HEK293 (cell line): ENCODE measurements around the gene SCAMP3.

Source experiments
- GLIS2 ChIP-seq: fragments of 450-650 bp; formaldehyde crosslinking; IDR thresholded peaks from 2 replicates; pipeline ENCODE4 v1.5.1; 2016; ENCODE audit warnings: missing biosample characterization, missing genetic modification characterization
- HOXA7 ChIP-seq: sonication (generic); formaldehyde crosslinking; IDR thresholded peaks from 2 replicates; pipeline ENCODE4 v1.8.1; 2022; ENCODE audit warnings: missing genetic modification reagents, borderline replicate concordance
- IKZF3 ChIP-seq: fragments of 450-650 bp; IDR thresholded peaks from 2 replicates; pipeline ENCODE4 v1.5.0; 2018; ENCODE audit warnings: missing biosample characterization, mild to moderate bottlenecking, missing genetic modification characterization, moderate library complexity
- KLF10 ChIP-seq: fragments of 450-650 bp; IDR thresholded peaks from 2 replicates; pipeline ENCODE4 v1.5.1; 2018; ENCODE audit warnings: missing biosample characterization, mild to moderate bottlenecking, missing genetic modification characterization
- KLF9 ChIP-seq: fragments of 450-650 bp; formaldehyde crosslinking; IDR thresholded peaks from 2 replicates; pipeline ENCODE4 v1.5.1; 2016; ENCODE audit warnings: missing biosample characterization, missing genetic modification characterization, low read depth
- SP2 ChIP-seq: fragments of 450-650 bp; formaldehyde crosslinking; IDR thresholded peaks from 2 replicates; pipeline ENCODE4 v1.5.1; 2016; ENCODE audit warnings: missing biosample characterization, missing genetic modification characterization
- SP3 ChIP-seq: fragments of 450-650 bp; formaldehyde crosslinking; IDR thresholded peaks from 2 replicates; pipeline ENCODE4 v1.5.1; 2016; ENCODE audit warnings: missing biosample characterization, missing genetic modification characterization
- TSHZ1 ChIP-seq: fragments of 450-650 bp; formaldehyde crosslinking; IDR thresholded peaks from 2 replicates; pipeline ENCODE4 v1.5.1; 2016; ENCODE audit warnings: missing biosample characterization, missing genetic modification characterization, borderline replicate concordance
- WT1 ChIP-seq: fragments of 450-650 bp; formaldehyde crosslinking; IDR thresholded peaks from 2 replicates; pipeline ENCODE4 v1.5.1; 2016; ENCODE audit warnings: missing biosample characterization, missing genetic modification characterization
- ZBTB17 ChIP-seq: fragments of 450-650 bp; formaldehyde crosslinking; IDR thresholded peaks from 2 replicates; pipeline ENCODE4 v1.5.1; 2016; ENCODE audit warnings: missing biosample characterization, missing genetic modification characterization
- ZBTB8A ChIP-seq: fragments of 450-650 bp; formaldehyde crosslinking; IDR thresholded peaks from 2 replicates; pipeline ENCODE4 v1.5.1; 2016; ENCODE audit warnings: missing biosample characterization, missing genetic modification characterization
- ZNF202 ChIP-seq: fragments of 450-650 bp; formaldehyde crosslinking; IDR thresholded peaks from 2 replicates; pipeline ENCODE4 v1.5.1; 2016; ENCODE audit warnings: missing biosample characterization, missing genetic modification characterization, borderline replicate concordance
- ZNF24 ChIP-seq: fragments of 450-650 bp; formaldehyde crosslinking; IDR thresholded peaks from 2 replicates; pipeline ENCODE4 v1.5.1; 2016; ENCODE audit warnings: missing biosample characterization, missing genetic modification characterization
- ZNF26 ChIP-seq: fragments of 450-650 bp; formaldehyde crosslinking; IDR thresholded peaks from 2 replicates; pipeline ENCODE4 v1.5.1; 2016; ENCODE audit warnings: missing biosample characterization, missing genetic modification characterization
- ZNF335 ChIP-seq: fragments of 450-650 bp; formaldehyde crosslinking; conservative IDR thresholded peaks from 2 replicates; pipeline ENCODE4 v1.5.1; 2016; ENCODE audit warnings: missing biosample characterization, missing genetic modification characterization
- ZNF549 ChIP-seq: fragments of 450-650 bp; IDR thresholded peaks from 2 replicates; pipeline ENCODE4 v1.5.1; 2018; ENCODE audit warnings: missing biosample characterization, missing genetic modification characterization, mild to moderate bottlenecking, inconsistent platforms, moderate library complexity
- ZNF560 ChIP-seq: fragments of 450-650 bp; formaldehyde crosslinking; IDR thresholded peaks from 2 replicates; pipeline ENCODE4 v1.5.1; 2017; ENCODE audit warnings: missing biosample characterization, missing genetic modification characterization, borderline replicate concordance
- ZNF561 ChIP-seq: fragments of 450-650 bp; IDR thresholded peaks from 2 replicates; pipeline ENCODE4 v1.5.1; 2018; ENCODE audit warnings: missing biosample characterization, missing genetic modification characterization, borderline replicate concordance
- ZNF580 ChIP-seq: fragments of 450-650 bp; formaldehyde crosslinking; IDR thresholded peaks from 2 replicates; pipeline ENCODE4 v1.5.1; 2016; ENCODE audit warnings: missing biosample characterization, missing genetic modification characterization
- ZNF610 ChIP-seq: fragments of 450-650 bp; formaldehyde crosslinking; IDR thresholded peaks from 2 replicates; pipeline ENCODE4 v1.5.1; 2016; ENCODE audit warnings: missing biosample characterization, missing genetic modification characterization, borderline replicate concordance
- ZNF664 ChIP-seq: fragments of 450-650 bp; formaldehyde crosslinking; IDR thresholded peaks from 2 replicates; pipeline ENCODE4 v1.5.1; 2016; ENCODE audit warnings: missing biosample characterization, missing genetic modification characterization
- ZNF768 ChIP-seq: fragments of 450-650 bp; formaldehyde crosslinking; IDR thresholded peaks from 2 replicates; pipeline ENCODE4 v1.5.1; 2018; ENCODE audit warnings: missing biosample characterization, mild to moderate bottlenecking, missing genetic modification characterization
- ZNF776 ChIP-seq: fragments of 450-650 bp; formaldehyde crosslinking; IDR thresholded peaks from 2 replicates; pipeline ENCODE4 v1.5.0; 2017; ENCODE audit warnings: missing biosample characterization, missing genetic modification characterization, borderline replicate concordance
- ZSCAN30 ChIP-seq: fragments of 450-650 bp; IDR thresholded peaks from 2 replicates; pipeline ENCODE4 v1.5.1; 2018; ENCODE audit warnings: missing biosample characterization, mild to moderate bottlenecking, missing genetic modification characterization, moderate library complexity
- TF ChIP-seq, protein P1 (sequence below): fragments of 450-650 bp; formaldehyde crosslinking; IDR thresholded peaks from 2 replicates; pipeline ENCODE4 v1.5.1; 2017; ENCODE audit warnings: missing biosample characterization, missing genetic modification characterization
- TF ChIP-seq, protein P2 (sequence below): fragments of 450-650 bp; formaldehyde crosslinking; IDR thresholded peaks from 2 replicates; pipeline ENCODE4 v1.5.1; 2016; ENCODE audit warnings: missing biosample characterization, missing genetic modification characterization
- TF ChIP-seq, protein P3 (sequence below): fragments of 450-650 bp; formaldehyde crosslinking; IDR thresholded peaks from 2 replicates; pipeline ENCODE4 v1.5.1; 2016; ENCODE audit warnings: missing biosample characterization, missing genetic modification characterization

SCAMP3 gene

DNA sequence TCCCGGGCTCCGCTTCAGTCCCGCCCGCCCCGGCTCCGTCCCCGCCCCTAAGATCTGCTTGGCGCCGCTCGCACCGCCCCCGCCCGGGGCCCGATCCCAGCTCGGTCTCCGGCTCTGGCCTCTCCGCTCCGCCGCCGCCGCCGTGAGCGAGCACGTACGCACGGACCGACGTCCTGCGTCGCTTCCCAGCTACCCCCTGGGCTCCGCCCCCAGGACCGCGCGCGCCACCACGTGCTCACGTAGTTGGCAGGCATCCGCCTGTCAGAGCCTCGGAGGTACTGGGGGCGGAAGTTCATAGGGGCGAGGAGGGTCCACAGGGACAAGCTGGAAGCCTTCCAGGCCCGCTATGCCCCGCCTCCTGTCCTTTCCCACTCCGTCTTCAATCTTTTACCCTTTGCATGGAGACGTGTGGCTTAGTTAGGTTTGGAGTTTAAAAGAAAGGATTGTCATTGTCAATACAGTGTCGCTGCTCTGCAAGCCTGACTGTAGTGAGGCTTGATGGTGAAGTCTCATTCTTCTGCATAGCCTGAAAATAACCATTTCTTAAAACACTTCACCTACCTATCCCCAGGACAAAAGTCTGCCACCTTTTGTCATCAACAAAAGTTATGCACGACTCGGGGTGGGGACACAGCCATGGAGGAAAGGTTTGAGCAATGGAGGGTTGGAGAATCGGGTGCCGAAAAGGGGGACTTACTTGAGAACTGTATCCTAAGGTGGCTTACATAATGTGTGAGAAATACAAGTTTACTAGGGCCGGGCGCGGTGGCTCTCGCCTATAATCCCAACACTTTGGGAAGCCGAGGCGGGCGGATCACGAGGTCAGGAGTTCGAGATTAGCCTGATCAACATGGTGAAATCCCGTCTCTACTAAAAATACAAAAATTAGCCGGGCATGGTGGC lies 11.4 kb upstream of the SCAMP3 start, which contains the start of gene CLK2 (continued):
- no peak for TF ChIP-seq ZNF768
- peak; percentile 11; the same call in 1 of the 2 replicates for TF ChIP-seq ZBTB8A (tag by site-specific recombination)
- no peak for TF ChIP-seq ZNF664 (tag by site-specific recombination)
- TF ChIP-seq TSHZ1 (tag by site-specific recombination), result no peak
- TF ChIP-seq, protein P1, sequence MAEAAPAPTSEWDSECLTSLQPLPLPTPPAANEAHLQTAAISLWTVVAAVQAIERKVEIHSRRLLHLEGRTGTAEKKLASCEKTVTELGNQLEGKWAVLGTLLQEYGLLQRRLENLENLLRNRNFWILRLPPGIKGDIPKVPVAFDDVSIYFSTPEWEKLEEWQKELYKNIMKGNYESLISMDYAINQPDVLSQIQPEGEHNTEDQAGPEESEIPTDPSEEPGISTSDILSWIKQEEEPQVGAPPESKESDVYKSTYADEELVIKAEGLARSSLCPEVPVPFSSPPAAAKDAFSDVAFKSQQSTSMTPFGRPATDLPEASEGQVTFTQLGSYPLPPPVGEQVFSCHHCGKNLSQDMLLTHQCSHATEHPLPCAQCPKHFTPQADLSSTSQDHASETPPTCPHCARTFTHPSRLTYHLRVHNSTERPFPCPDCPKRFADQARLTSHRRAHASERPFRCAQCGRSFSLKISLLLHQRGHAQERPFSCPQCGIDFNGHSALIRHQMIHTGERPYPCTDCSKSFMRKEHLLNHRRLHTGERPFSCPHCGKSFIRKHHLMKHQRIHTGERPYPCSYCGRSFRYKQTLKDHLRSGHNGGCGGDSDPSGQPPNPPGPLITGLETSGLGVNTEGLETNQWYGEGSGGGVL, result no peak
- TF ChIP-seq WT1 (tag by site-specific recombination), result no peak
- no peak for TF ChIP-seq ZNF776 (tag by site-specific recombination)
- TF ChIP-seq KLF9 (tag by site-specific recombination), result peak; percentile 69
- no peak for TF ChIP-seq ZNF202
- TF ChIP-seq IKZF3 (tag by site-specific recombination), result peak; percentile 60
- peak; percentile 15; the same call in 1 of the 2 replicates for TF ChIP-seq ZNF561 (tag by site-specific recombination)
- TF ChIP-seq ZNF26, result no peak
- TF ChIP-seq HOXA7, result no peak
- TF ChIP-seq KLF10, result peak; percentile 22; the same call in 1 of the 2 replicates
- peak; percentile 87 for TF ChIP-seq ZBTB17 (tag by site-specific recombination)
- no peak for TF ChIP-seq ZNF24 (tag by site-specific recombination)
- peak; percentile 64 for TF ChIP-seq ZNF335 (tag by site-specific recombination)
- no peak for TF ChIP-seq ZNF610 (tag by site-specific recombination)
- TF ChIP-seq GLIS2 (tag by site-specific recombination), result peak; percentile 100
- TF ChIP-seq, protein P2, sequence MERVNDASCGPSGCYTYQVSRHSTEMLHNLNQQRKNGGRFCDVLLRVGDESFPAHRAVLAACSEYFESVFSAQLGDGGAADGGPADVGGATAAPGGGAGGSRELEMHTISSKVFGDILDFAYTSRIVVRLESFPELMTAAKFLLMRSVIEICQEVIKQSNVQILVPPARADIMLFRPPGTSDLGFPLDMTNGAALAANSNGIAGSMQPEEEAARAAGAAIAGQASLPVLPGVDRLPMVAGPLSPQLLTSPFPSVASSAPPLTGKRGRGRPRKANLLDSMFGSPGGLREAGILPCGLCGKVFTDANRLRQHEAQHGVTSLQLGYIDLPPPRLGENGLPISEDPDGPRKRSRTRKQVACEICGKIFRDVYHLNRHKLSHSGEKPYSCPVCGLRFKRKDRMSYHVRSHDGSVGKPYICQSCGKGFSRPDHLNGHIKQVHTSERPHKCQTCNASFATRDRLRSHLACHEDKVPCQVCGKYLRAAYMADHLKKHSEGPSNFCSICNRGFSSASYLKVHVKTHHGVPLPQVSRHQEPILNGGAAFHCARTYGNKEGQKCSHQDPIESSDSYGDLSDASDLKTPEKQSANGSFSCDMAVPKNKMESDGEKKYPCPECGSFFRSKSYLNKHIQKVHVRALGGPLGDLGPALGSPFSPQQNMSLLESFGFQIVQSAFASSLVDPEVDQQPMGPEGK, result peak; percentile 82
- peak; percentile 90 for TF ChIP-seq ZNF580 (tag by site-specific recombination)
- no peak for TF ChIP-seq ZSCAN30 (tag by site-specific recombination)
- peak; percentile 77 for TF ChIP-seq SP2 (tag by site-specific recombination)
- peak; percentile 86 for TF ChIP-seq SP3
- no peak for TF ChIP-seq ZNF549 (tag by site-specific recombination)
- no peak for TF ChIP-seq ZNF560 (tag by site-specific recombination)
- TF ChIP-seq, protein P3, sequence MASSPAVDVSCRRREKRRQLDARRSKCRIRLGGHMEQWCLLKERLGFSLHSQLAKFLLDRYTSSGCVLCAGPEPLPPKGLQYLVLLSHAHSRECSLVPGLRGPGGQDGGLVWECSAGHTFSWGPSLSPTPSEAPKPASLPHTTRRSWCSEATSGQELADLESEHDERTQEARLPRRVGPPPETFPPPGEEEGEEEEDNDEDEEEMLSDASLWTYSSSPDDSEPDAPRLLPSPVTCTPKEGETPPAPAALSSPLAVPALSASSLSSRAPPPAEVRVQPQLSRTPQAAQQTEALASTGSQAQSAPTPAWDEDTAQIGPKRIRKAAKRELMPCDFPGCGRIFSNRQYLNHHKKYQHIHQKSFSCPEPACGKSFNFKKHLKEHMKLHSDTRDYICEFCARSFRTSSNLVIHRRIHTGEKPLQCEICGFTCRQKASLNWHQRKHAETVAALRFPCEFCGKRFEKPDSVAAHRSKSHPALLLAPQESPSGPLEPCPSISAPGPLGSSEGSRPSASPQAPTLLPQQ (tag by site-specific recombination), result peak; percentile 98
